GM12872 (cell line): ENCODE results near the gene AHI1.

ENCODE experiments used
- TF ChIP-seq, protein P1 (sequence below): IDR thresholded peaks from 3 replicates; pipeline ENCODE4 v1.5.1; 2011; ENCODE audit warnings: low read depth, mild to moderate bottlenecking, low read length, moderate library complexity; ENCODE audit not compliant: insufficient read depth

Gene AHI1

DNA sequence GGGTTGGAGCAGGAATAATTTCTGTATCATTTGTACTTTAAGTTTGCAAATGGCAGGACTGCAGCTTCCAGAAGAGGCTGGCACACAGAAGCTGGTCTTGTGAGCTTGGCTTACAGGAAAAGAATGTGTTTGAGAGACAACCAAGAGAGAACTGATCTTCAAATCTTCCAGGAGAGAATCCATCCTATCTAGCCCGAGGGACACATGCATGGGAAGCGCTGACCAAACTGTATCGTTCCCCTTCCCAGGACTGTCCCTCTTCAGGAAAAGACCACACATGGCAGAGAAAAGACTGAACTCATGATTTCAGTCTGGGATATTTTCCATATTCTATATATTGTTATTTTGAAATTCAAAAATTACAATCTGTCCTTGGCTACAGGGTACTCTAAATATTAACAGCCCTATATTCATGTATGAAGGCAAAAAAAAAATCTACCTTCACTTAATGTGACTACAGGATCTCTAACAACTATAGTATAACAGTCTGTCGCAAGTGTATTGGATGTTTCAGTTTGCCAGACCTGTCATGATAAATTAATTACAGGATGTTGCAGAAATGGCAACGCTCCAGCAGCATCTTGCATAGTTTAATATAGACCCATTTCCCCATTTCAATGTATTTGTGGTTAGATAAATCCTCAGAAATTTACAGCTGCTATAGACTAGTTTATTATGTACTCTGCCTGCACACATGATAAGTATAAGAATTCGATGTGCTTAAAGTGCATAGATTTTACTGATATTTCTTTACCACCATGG, 217.0 kb downstream of the AHI1 start:
- TF ChIP-seq, protein P1, sequence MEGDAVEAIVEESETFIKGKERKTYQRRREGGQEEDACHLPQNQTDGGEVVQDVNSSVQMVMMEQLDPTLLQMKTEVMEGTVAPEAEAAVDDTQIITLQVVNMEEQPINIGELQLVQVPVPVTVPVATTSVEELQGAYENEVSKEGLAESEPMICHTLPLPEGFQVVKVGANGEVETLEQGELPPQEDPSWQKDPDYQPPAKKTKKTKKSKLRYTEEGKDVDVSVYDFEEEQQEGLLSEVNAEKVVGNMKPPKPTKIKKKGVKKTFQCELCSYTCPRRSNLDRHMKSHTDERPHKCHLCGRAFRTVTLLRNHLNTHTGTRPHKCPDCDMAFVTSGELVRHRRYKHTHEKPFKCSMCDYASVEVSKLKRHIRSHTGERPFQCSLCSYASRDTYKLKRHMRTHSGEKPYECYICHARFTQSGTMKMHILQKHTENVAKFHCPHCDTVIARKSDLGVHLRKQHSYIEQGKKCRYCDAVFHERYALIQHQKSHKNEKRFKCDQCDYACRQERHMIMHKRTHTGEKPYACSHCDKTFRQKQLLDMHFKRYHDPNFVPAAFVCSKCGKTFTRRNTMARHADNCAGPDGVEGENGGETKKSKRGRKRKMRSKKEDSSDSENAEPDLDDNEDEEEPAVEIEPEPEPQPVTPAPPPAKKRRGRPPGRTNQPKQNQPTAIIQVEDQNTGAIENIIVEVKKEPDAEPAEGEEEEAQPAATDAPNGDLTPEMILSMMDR: no peak

DNA sequence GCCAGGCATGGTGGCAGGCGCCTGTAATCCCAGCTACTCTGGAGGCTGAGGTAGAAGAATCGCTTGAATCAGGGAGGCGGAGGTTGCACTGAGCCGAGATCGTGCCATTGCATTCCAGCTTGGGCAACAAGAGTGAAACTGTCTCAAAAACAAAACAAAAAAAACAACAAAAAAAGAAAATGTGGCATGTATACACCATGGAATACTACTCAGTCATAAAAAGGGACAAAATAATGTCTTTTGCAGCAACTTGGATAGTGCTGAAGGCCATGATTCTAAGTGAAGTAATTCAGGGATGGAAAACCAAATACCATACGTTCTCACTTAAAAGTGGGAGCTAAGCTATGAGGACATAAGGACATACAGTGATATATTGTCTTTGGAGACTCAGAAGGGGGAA, 220.1 kb downstream of the AHI1 start:
- TF ChIP-seq, protein P1: no peak

DNA sequence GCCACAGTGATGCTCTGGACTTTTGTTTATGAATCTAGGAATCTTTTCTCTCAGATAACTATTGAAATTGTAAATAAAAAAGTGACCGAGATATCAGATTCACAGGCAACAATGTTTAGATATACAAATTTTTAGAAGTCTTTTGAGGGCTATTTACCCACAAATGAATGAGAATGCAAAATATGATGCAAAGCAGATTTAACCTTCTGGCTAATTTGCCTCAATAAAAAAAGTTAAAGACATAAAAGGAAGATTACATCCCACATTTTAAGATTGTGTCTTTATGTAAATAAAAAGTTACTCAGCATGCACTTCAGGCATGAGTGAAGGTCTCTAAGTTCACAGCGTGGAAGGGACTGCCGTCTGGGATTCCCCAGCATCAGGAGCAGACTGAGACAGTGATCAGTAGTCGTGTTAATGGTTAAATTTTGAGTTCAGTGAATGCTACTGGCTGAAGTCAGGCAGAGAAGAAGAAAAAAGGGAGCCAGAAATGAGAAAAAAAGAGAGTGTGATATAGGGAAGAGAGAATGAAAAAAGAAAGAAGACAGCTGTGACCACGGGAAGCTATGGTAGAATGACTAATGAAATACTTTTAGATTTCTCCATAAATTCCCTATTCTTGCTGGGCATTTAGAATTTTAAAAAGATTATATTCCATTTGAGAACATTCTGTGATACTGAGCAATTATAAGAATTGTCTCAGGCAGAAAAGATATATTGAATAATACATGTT, 222.8 kb downstream of the AHI1 start:
- TF ChIP-seq, protein P1: no peak

DNA sequence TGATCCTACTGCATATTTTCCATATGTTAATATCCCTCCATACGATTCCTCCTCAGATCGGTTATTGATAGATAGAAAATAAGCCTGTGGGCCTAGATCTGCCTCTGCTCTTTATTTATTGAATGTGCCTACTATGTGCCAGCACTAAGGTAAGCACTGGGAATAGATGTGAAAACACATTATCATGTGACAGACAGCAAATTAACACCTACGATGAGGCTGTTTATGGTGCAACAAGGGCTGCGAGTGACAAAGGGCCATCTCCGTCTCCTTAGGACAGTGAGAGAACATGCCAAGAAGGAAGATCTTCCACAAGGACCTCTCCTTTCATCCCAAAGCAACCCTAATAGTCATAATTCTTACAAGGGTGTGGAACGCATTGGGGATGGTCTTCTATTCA, 225.9 kb downstream of the AHI1 start:
- TF ChIP-seq, protein P1: no peak

DNA sequence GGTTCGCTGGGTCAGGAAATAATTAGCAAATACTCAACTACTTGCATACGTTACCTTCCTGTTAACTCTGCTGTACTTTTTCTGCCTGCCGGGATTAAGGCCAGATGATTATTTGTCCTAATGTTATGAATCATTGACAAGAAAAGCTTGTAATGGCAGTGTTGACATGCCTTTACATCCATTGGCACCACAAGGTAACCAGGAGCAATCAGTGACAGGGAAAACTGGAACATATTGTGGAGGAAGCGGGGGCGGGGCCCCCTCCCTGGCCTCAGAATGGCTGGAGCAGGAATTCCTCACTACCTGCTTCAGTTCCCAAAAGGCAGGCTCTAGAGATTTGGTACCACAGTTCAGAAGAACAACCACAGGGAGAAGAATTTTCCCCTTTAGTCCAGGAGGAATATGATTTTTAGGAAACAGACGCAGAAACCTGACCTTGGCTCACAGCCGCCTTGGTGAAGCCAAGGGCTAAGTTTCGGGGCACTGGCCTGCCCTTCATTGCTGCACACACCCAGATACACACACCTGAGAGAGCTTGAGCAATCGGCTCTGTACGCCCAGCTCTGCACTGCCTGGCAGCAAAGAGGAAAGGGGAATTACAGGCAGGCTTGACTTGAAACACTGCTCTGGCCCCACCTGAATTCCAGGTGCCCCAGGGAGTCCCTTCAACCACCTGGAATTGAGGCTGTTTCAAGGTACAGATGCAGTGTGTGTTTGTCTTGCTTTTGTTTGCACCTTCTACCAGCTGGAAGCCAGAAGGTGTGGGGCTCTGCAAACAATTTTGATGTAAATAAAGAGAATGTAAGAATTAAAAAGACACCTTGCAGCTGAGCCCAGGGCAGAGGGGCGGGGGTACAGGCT, 226.6 kb downstream of the AHI1 start:
- TF ChIP-seq, protein P1: no peak

DNA sequence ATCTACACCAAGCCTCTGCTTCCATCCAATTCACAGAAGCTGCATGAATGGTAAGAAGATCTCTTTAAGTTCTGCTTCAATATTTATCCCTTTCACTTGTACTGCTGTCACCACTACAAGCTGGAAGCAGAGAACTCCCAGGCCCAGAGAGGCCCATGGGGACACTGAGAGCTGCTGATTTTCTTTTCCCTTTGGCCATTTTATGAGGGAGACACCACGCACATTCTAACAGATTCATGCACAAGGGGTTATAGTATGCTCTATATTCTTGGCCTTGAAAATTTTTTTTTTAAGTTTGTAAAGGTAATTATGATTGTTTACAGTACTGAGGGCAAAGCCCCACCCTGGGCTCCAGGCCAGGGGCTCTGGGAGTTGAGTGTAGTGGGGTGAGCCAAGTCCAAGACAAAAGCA, 228.1 kb downstream of the AHI1 start:
- TF ChIP-seq, protein P1: no peak

DNA sequence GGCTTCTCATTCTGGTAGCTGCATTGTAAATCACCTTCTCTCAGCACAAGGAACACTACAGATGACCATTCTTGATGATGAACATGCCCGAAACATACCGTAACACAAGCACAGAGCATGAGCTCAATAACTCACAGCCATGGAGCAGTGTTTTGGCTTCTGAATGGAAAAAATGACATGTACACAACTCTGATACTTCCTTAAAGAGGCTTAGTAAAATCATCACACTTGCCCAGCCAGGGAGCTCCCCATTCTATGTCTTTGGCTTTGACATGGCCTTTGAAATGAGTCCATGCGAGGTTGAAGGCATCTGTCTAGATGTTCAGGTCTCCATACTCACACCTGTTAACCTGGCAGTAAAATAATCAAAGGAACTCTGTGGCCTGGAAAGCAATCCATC, 228.8 kb downstream of the AHI1 start:
- TF ChIP-seq, protein P1: no peak
